Neural progenitor cell (in vitro differentiated cells): ENCODE results near the gene CD74. TPM values are rescaled to one million over a fixed set of nuclear protein-coding genes. Genes with fewer than 3 reads are reported as not detected.
A peak's percentile ranks its signal among the peaks of the same experiment; 100 is the strongest.

ENCODE experiments used
- DNase-seq: peaks from one replicate; pipeline ENCODE4 v3.0.0-alpha.2; 2016; ENCODE audit warnings: low spot score
- H2AFZ ChIP-seq: fragments of 200-600 bp; sonication (generic); replicated peaks from 2 replicates; pipeline ENCODE4 v1.6.1; 2016; ENCODE audit warnings: antibody characterized with exemption
- H3F3A ChIP-seq: fragments of 200-600 bp; sonication (generic); 2 replicates; pipeline ENCODE4 v1.6.1; 2016; ENCODE audit warnings: antibody characterized with exemption, low read depth
- H3K27ac ChIP-seq: fragments of 200-600 bp; sonication (generic); 2 replicates; pipeline ENCODE4 v1.5.1; 2016; ENCODE audit warnings: mild to moderate bottlenecking
- H3K27me3 ChIP-seq: fragments of 200-600 bp; sonication (generic); 2 replicates; pipeline ENCODE4 v1.6.1; 2016; ENCODE audit warnings: mild to moderate bottlenecking, moderate library complexity
- H3K36me3 ChIP-seq: fragments of 200-600 bp; sonication (generic); 2 replicates; pipeline ENCODE4 v1.5.1; 2016
- H3K4me1 ChIP-seq: fragments of 200-600 bp; sonication (generic); 2 replicates; pipeline ENCODE4 v1.6.1; 2016; ENCODE audit warnings: mixed run types
- H3K4me2 ChIP-seq: fragments of 200-600 bp; sonication (generic); 2 replicates; pipeline ENCODE4 v1.6.1; 2016
- H3K4me3 ChIP-seq: fragments of 200-600 bp; sonication (generic); 2 replicates; pipeline ENCODE4 v1.5.1; 2016
- H3K79me2 ChIP-seq: fragments of 200-600 bp; sonication (generic); 2 replicates; pipeline ENCODE4 v1.6.1; 2016; ENCODE audit warnings: low read depth
- H3K9ac ChIP-seq: fragments of 200-600 bp; sonication (generic); 2 replicates; pipeline ENCODE4 v1.6.1; 2016
- H3K9me3 ChIP-seq: fragments of 200-600 bp; sonication (generic); 2 replicates; pipeline ENCODE4 v1.5.1; 2016; ENCODE audit warnings: low read depth
- H4K20me1 ChIP-seq: fragments of 200-600 bp; sonication (generic); 2 replicates; pipeline ENCODE4 v1.6.1; 2016; ENCODE audit warnings: low read depth
- H3K27ac Mint-ChIP-seq: 3 replicates; pipeline ENCODE4 v1.8.0; 2021; ENCODE audit warnings: mixed read lengths
- H3K27me3 Mint-ChIP-seq: 2 replicates; pipeline ENCODE4 v1.8.0; 2022; ENCODE audit warnings: low read depth, mild to moderate bottlenecking, inconsistent platforms, moderate library complexity, mixed read lengths; ENCODE audit not compliant: insufficient read depth
- H3K36me3 Mint-ChIP-seq: 3 replicates; pipeline ENCODE4 v1.8.0; 2021; ENCODE audit warnings: mixed read lengths
- H3K4me1 Mint-ChIP-seq: 3 replicates; pipeline ENCODE4 v1.8.0; 2021; ENCODE audit warnings: mixed read lengths
- H3K4me3 Mint-ChIP-seq: 3 replicates; pipeline ENCODE4 v1.8.0; 2021; ENCODE audit warnings: mild to moderate bottlenecking, moderate library complexity, mixed read lengths
- H3K9me3 Mint-ChIP-seq: 3 replicates; pipeline ENCODE4 v1.8.0; 2020; ENCODE audit warnings: mixed read lengths
- CTCF ChIP-seq: fragments of 200-600 bp; sonication (generic); IDR thresholded peaks from 2 replicates; pipeline ENCODE4 v1.5.1; 2017; ENCODE audit warnings: antibody characterized with exemption, mild to moderate bottlenecking
- EZH2 ChIP-seq: fragments of 200-600 bp; sonication (generic); IDR thresholded peaks from 2 replicates; pipeline ENCODE4 v1.6.1; 2017; ENCODE audit warnings: antibody characterized with exemption, mild to moderate bottlenecking, moderate library complexity
- EZH2phosphoT487 ChIP-seq: fragments of 200-600 bp; sonication (generic); IDR thresholded peaks from 2 replicates; pipeline ENCODE4 v1.6.1; 2017; ENCODE audit warnings: antibody characterized with exemption
- total RNA-seq: library from RNA; depleted of rRNA; stranded (reverse); fragments of >200 nt; gene quantifications from 2 replicates; pipeline ENCODE4 v1.2.3, GENCODE V29; 2015; ENCODE audit warnings: low replicate concordance

Gene CD74
- total RNA-seq, 1 donor from 2014 or later = 9.8 TPM

GRCh38 chr5:150395688-150395975 lies 17.1 kb downstream of the CD74 start:
- DNase-seq = no peak
- Histone ChIP-seq H3K36me3 (no peaks in the 10 kb centered on the region), H3K79me2 (no peaks in the 10 kb centered on the region), H3K9ac (no peak overlapping the region), H2AFZ (no peak overlapping the region), H3K9me3 (no peaks in the 10 kb centered on the region), H3K4me3 (no peak overlapping the region), H3F3A (no peaks in the 10 kb centered on the region), H4K20me1 (no peaks in the 10 kb centered on the region), H3K4me1 (no peaks in the 10 kb centered on the region), H3K27me3 (no peaks in the 10 kb centered on the region), H3K27ac (no peak overlapping the region), H3K4me2 (no peak overlapping the region)
- no peaks in the 10 kb centered on the region for H3K9me3 Mint-ChIP-seq
- no peak overlapping the region for H3K27ac Mint-ChIP-seq
- peaks cover 32% of the 10 kb centered on the region for H3K36me3 Mint-ChIP-seq
- no peak overlapping the region for H3K4me3 Mint-ChIP-seq
- no peaks in the 10 kb centered on the region for H3K27me3 Mint-ChIP-seq
- TF ChIP-seq CTCF (no peak), EZH2phosphoT487 (no peak), EZH2 (no peak)
- peaks cover 7% of the 10 kb centered on the region for H3K4me1 Mint-ChIP-seq

- H3K36me3 ChIP-seq = no peaks in the 10 kb centered on the region
- Mint-ChIP-seq H3K27me3 (no peaks in the 10 kb centered on the region), H3K9me3 (no peaks in the 10 kb centered on the region), H3K4me3 (no peak overlapping the region), H3K4me1 (peaks cover 4% of the 10 kb centered on the region), H3K27ac (peak overlapping the region; percentile 42), H3K36me3 (peaks cover 27% of the 10 kb centered on the region)
- no peaks in the 10 kb centered on the region for H3K79me2 ChIP-seq
- no peak overlapping the region for H2AFZ ChIP-seq
- no peaks in the 10 kb centered on the region for H3F3A ChIP-seq
- no peak overlapping the region for H3K9ac ChIP-seq
- no peaks in the 10 kb centered on the region for H3K27me3 ChIP-seq
- no peak overlapping the region for H3K27ac ChIP-seq
- no peaks in the 10 kb centered on the region for H3K4me1 ChIP-seq
- TF ChIP-seq EZH2 (no peak), EZH2phosphoT487 (no peak), CTCF (peak; percentile 12)
- H3K4me2 ChIP-seq = no peak overlapping the region
- H4K20me1 ChIP-seq = no peaks in the 10 kb centered on the region
- no peak overlapping the region for H3K4me3 ChIP-seq
- DNase-seq = no peak
- H3K9me3 ChIP-seq = no peaks in the 10 kb centered on the region
Observed at GRCh38 chr5:150394912-150395687, 17.6 kb downstream of the CD74 start.

GRCh38 chr5:150394131-150394530 lies 18.6 kb downstream of the CD74 start:
- TF ChIP-seq CTCF (no peak), EZH2 (no peak), EZH2phosphoT487 (no peak)
- Mint-ChIP-seq H3K4me1 (peaks cover 7% of the 10 kb centered on the region), H3K27me3 (no peaks in the 10 kb centered on the region), H3K27ac (no peak overlapping the region), H3K4me3 (no peak overlapping the region), H3K36me3 (peaks cover 25% of the 10 kb centered on the region), H3K9me3 (no peaks in the 10 kb centered on the region)
- no peak overlapping the region for H3K9ac ChIP-seq
- H2AFZ ChIP-seq = no peak overlapping the region
- no peak overlapping the region for H3K27ac ChIP-seq
- no peaks in the 10 kb centered on the region for H3F3A ChIP-seq
- peaks cover 2% of the 10 kb centered on the region for H3K36me3 ChIP-seq
- H4K20me1 ChIP-seq = no peaks in the 10 kb centered on the region
- H3K27me3 ChIP-seq = no peaks in the 10 kb centered on the region
- DNase-seq = no peak
- no peak overlapping the region for H3K4me3 ChIP-seq
- H3K4me1 ChIP-seq = no peaks in the 10 kb centered on the region
- no peak overlapping the region for H3K4me2 ChIP-seq
- no peaks in the 10 kb centered on the region for H3K79me2 ChIP-seq
- no peaks in the 10 kb centered on the region for H3K9me3 ChIP-seq
